ACHN (cell line): ENCODE data around the gene NLRP6.
"Not testable (repeated sequence)": the region's sequence is repeated elsewhere in the genome, so short reads cannot be mapped to it uniquely, and the experiment has no call there.

ENCODE experiments used
- DNase-seq: peaks from one replicate; pipeline ENCODE4 v3.0.0-alpha.2; 2015
- in situ Hi-C: cut with HindIII; loops from 2 replicates; pipeline ENCODE4 v1.10.0; 2017; ENCODE audit warnings: low sequenced_read_pairs, low pct_ligation_motif_present, low pct_unique_long_range_greater_than_20kb

Gene NLRP6

GRCh38 chr11:328516-329100 is 50.4 kb downstream of the NLRP6 start:
- DNase-seq, in situ Hi-C loops: not testable (repeated sequence)

DNA sequence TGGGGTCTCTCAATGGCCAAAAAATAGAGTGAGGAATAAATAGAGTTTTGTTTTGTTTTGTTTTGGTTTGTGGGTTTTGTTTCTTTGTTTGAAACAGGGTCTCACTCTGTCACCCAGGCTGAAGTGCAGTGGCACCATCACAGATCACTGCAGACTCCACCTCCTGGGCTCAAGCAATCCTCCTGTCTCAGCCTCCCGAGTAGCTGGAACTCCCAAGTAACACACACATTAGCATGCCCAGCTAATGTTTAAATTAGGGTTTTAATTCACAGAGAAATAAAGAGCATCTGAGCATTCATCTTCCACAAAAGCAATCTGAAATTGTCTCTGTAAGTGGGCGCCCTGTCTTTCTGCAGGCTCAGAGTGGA is 51.7 kb downstream of the NLRP6 start:
- in situ Hi-C loops, result no loop called here
- no peak for DNase-seq

- in situ Hi-C loops, result no loop called here
- no peak for DNase-seq
Observed at GRCh38 chr11:330307-330693, 52.1 kb downstream of the NLRP6 start.

GRCh38 chr11:330694-331357 is 52.6 kb downstream of the NLRP6 start:
- no peak for DNase-seq
- in situ Hi-C loops, result no loop called here

DNA sequence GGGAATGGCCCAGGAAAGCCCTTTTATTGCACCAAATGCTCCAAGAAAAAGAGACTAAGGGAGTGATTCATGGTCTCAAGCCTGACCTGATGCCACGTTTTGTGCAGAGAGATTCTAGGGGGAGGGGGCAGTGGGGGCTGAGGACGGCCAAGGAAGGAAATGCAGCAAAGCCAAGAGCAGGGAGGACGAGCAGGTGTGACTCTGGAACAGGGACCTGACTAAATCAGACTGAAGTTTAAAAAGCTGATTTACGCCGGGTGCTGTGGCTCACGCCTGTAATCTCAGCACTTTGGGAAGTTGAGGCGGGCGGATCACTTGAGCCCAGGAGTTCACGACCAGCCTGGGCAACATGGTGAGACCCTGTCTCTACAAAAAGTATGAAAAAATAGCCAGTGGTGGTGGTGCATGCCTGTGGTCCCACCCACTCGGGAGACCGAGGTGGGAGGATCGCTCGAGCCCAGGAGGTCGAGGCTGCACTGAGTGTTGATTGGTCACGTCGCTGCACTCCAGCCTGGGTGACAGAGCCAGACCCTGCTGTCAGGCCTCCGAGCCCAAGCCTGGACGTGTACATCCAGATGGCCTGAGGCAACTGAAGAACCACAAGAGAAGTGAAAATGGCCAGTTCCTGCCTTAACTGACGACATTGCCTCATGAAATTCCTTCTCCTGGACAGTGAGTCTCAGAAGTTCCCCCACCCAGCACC is 53.3 kb downstream of the NLRP6 start:
- DNase-seq, result no peak
- in situ Hi-C loops, result no loop called here

GRCh38 chr11:332651-333480 is 54.7 kb downstream of the NLRP6 start:
- no peak for DNase-seq
- in situ Hi-C loops, result no loop called here

DNA sequence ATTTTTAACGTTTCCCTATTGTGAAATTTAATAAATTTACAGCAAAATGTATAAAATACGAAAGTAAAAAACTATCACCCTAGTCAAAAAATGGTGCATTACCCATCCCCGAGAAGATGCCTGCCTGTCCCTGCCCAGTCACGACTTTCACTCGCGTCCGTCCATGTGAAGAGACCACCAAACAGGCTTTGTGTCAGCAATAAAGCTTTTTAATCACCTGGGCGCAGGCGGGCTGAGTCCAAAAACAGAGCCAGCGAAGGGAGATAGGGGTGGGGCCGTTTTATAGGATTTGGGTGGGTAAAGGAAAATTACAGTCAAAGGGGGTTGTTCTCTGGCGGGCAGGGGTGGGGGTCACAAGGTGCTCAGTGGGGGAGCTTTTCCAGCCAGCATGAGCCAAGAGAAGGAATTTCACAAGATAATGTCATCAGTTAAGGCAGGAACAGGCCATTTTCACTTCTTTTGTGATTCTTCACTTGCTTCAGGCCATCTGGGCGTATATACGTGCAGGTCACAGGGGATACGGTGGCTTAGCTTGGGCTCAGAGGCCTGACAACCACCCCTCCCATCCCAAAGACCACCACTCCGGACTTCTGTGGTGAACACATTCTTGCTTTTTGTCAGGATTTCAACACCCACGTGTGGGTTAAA is 55.5 kb downstream of the NLRP6 start:
- DNase-seq, in situ Hi-C loops: not testable (repeated sequence)

DNA sequence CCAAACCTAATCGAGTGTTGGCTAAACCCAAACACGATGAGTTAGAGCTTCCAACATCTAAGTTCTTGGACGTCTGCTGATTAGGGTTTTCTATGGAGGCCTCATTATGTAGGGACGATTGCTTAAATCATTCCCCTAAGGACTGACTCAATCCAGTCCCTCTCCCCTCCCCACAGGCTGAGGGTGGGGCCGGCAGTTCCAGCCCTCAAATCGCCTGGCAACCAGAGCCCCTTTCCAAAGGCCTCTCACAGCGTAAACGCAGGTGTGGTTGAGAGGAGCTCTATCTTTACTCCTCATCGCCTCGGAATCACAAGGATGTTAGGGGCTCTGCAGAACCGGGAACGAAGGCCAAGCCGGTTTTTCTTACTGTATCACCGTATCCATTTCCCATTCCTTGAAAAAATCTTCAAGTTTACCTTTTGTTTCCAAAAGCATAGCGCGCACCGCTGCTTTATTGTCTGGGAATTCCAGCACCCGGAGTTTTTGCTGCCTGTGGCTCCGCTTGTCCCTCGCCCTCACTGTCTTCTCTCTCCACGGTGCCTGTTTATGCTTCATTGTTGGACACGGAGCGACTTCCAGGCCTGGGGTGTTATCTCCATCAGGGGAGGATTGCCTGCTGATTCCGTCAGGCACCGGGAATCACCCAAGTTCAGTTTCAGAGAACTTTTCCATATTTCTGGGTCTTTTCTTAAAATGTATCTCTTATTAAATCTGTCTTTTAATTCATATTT is 56.2 kb downstream of the NLRP6 start:
- in situ Hi-C loops, result no loop called here
- DNase-seq, result no peak
